H1 (cell line): ENCODE results near the gene CCDC124. TPM values are rescaled to one million over a fixed set of nuclear protein-coding genes. Genes with fewer than 3 reads are reported as not detected.

Experiments
- BCL11A ChIP-seq, 2 experiments: IDR thresholded peaks; one replicate each; pipeline ENCODE4 v1.6.1; 2011; ENCODE audit warnings: low read depth in 2 of 2, low read length in 2 of 2, mild to moderate bottlenecking in 2 of 2
- CHD7 ChIP-seq: fragments of 300-600 bp; sonication (generic); IDR thresholded peaks from 2 replicates; pipeline ENCODE4 v1.7.1; 2012; ENCODE audit warnings: low read length, moderate library complexity, mild to moderate bottlenecking, inconsistent platforms; ENCODE audit not compliant: insufficient replicate concordance
- PHF8 ChIP-seq: fragments of 200-600 bp; sonication (generic); conservative IDR thresholded peaks from 2 replicates; pipeline ENCODE4 v1.7.1; 2012; ENCODE audit warnings: low read depth, mild to moderate bottlenecking, inconsistent platforms, low read length, moderate library complexity
- POLR2A ChIP-seq, 2 experiments: IDR thresholded peaks; 1 replicate in 1 of 2; 2 replicates in 1 of 2; pipeline ENCODE4 v1.6.1; 2011; ENCODE audit warnings: low read depth in 2 of 2, low read length in 2 of 2, mild to moderate bottlenecking in 2 of 2; ENCODE audit errors: control extremely low read depth in 1 of 2
- SIX5 ChIP-seq: IDR thresholded peaks from 2 replicates; pipeline ENCODE4 v1.6.1; 2011; ENCODE audit warnings: mild to moderate bottlenecking, low read depth, low read length
- SUZ12 ChIP-seq: fragments of 200-600 bp; sonication (generic); IDR thresholded peaks from 2 replicates; pipeline ENCODE4 v1.6.1; 2012; ENCODE audit warnings: mild to moderate bottlenecking, inconsistent platforms, low read length, moderate library complexity, mixed read lengths
- TAF1 ChIP-seq: IDR thresholded peaks from 2 replicates; pipeline ENCODE4 v1.6.1; 2011; ENCODE audit warnings: mild to moderate bottlenecking, low read depth, low read length
- TBP ChIP-seq: IDR thresholded peaks from 2 replicates; pipeline ENCODE4 v1.6.1; 2011; ENCODE audit warnings: low read depth, low read length, improper control_type of control experiment
- polyA plus RNA-seq, 7 experiments: library from polyadenylated mRNA; depleted of rRNA in 3 of 7; stranded (reverse) in 5 of 7; unstranded in 2 of 7; fragments of >200 nt in 5 of 7; fragments of 200-250 nt in 2 of 7; gene quantifications; 1 replicate in 5 of 7; 2 replicates in 1 of 7; 4 replicates in 1 of 7; pipeline versions ENCODE4 v1.2.1 to v1.2.3, GENCODE V29; 2011 to 2013; ENCODE audit warnings: missing spikeins in 2 of 7, mixed read lengths in 2 of 7
- total RNA-seq: library from RNA; stranded (reverse); fragmentation: NEBNext Ultra II Directional; extraction: Animal tissue kit (Norgen Biotek cat#: 25700); gene quantifications from 2 replicates; pipeline ENCODE4 v1.2.1, GENCODE V29; 2021

The CCDC124 gene
- total and polyA plus RNA-seq, 2 of the 8 experiments (the other 6 are each of a cell fraction or from before 2014, with no cell fraction given): 95.2 to 103 TPM

DNA sequence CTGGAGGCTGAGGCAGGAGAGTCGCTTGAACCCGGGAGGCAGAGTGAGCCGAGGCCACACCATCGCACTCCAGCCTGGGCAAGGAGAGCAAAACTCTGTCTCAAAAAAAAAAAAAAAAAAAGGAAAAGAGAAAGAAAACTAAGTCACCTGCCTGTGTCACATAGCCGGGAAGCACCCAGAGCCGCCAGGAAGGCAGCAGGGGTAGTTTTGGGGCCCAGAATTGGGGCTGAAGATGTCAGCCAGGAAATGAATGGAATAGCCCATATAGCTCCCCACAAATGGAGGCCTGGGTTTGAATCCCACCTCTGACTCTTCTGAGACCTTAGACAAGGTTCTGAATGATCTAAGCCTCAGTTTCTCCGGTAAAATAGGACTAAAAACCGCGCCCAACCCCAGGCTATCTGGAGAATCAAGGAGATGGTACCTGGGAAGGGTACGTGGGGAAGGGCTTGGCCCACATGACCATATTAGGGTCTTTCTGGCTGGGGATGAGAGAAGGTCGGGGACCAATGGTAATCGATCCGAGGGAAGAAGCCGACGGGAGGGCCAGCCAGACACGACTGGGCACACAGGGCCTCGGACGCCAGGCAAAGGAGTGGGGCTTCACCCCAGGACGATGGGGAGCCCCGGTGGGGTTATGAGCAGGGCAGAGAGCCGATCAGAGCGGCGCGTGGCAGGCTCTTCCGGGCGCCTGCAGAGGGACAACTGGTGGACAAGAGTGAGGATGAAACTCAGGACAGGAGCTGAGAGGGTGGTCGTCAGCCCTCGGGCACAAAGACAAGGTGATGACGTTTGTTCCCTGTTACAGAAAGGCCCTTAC is 14.4 kb downstream of the CCDC124 start (continued):
- TF ChIP-seq CHD7 (no peak), SUZ12 (no peak), PHF8 (peak; percentile 58), TAF1 (peak; percentile 71), POLR2A (IDR thresholded peaks at IDR 0.05; ENCODE audit: control extremely low read depth in 1 of 2, low read depth in 2 of 2, low read length in 2 of 2) (peak; percentile 62 to 78), SIX5 (no peak), TBP (peak; percentile 31; the same call in 1 of the 2 replicates), BCL11A (IDR thresholded peaks at IDR 0.05; ENCODE audit: low read depth in 2 of 2, low read length in 2 of 2) (no peak)
